Measurements from ENCODE around the gene SPATA21.
"Not testable (repeated sequence)": the region's sequence is repeated elsewhere in the genome, so short reads cannot be mapped to it uniquely, and the experiment has no call there.

The SPATA21 gene

GRCh38 chr1:16458831-16459230 is 21.6 kb upstream of the SPATA21 start:
- Histone ChIP-seq H3K9ac (no peak overlapping the region), H3K36me3 (ENCODE audit: control insufficient read depth, insufficient read depth, low read length) (no peaks in the 10 kb centered on the region), H3K27ac (no peak overlapping the region), H2AFZ (no peak overlapping the region), H3K27me3 (ENCODE audit: control insufficient read depth, insufficient read depth, low read length) (no peaks in the 10 kb centered on the region), H3K4me3 (ENCODE audit: low read depth, low read length) (no peak overlapping the region), H3K4me2 (ENCODE audit: low read length) (no peak overlapping the region), H3K9me3 (ENCODE audit: control insufficient read depth, low read length) (no peaks in the 10 kb centered on the region), H3K4me1 (no peaks in the 10 kb centered on the region), H3K79me2 (no peaks in the 10 kb centered on the region)
- TF ChIP-seq CTCF (IDR thresholded peaks at IDR 0.05): no peak

- H3K4me1 ChIP-seq; H3K79me2 ChIP-seq; H2AFZ ChIP-seq; H3K9me3 ChIP-seq (ENCODE audit: control insufficient read depth, low read length); H3K4me3 ChIP-seq (ENCODE audit: low read depth, low read length); H3K4me2 ChIP-seq (ENCODE audit: low read length); H3K27ac ChIP-seq; H3K27me3 ChIP-seq (ENCODE audit: control insufficient read depth, insufficient read depth, low read length); H3K9ac ChIP-seq; H3K36me3 ChIP-seq (ENCODE audit: control insufficient read depth, insufficient read depth, low read length): not testable (repeated sequence)
Observed at GRCh38 chr1:16456151-16456550, 18.9 kb upstream of the SPATA21 start.

- not testable (repeated sequence) for H3K27me3 ChIP-seq (ENCODE audit: control insufficient read depth, insufficient read depth, low read length); H2AFZ ChIP-seq; H3K4me1 ChIP-seq; H3K27ac ChIP-seq; H3K4me3 ChIP-seq (ENCODE audit: low read depth, low read length); H3K79me2 ChIP-seq; H3K4me2 ChIP-seq (ENCODE audit: low read length); H3K36me3 ChIP-seq (ENCODE audit: control insufficient read depth, insufficient read depth, low read length); H3K9me3 ChIP-seq (ENCODE audit: control insufficient read depth, low read length); H3K9ac ChIP-seq
Observed at GRCh38 chr1:16454909-16455308, 17.7 kb upstream of the SPATA21 start.

- no peaks in the 10 kb centered on the region for H3K9me3 ChIP-seq (ENCODE audit: control insufficient read depth, low read length)
- TF ChIP-seq CTCF (IDR thresholded peaks at IDR 0.05): no peak
- no peak overlapping the region for H3K9ac ChIP-seq
- no peaks in the 10 kb centered on the region for H3K36me3 ChIP-seq (ENCODE audit: control insufficient read depth, insufficient read depth, low read length)
- no peaks in the 10 kb centered on the region for H3K27me3 ChIP-seq (ENCODE audit: control insufficient read depth, insufficient read depth, low read length)
- H3K79me2 ChIP-seq: no peaks in the 10 kb centered on the region
- no peak overlapping the region for H3K4me3 ChIP-seq (ENCODE audit: low read depth, low read length)
- H3K4me2 ChIP-seq (ENCODE audit: low read length): no peak overlapping the region
- no peak overlapping the region for H3K27ac ChIP-seq
- no peak overlapping the region for H2AFZ ChIP-seq
- H3K4me1 ChIP-seq: no peaks in the 10 kb centered on the region
Observed at GRCh38 chr1:16451841-16452528, 14.8 kb upstream of the SPATA21 start.

- no peak overlapping the region for H3K4me3 ChIP-seq (ENCODE audit: low read depth, low read length)
- H3K9ac ChIP-seq: no peak overlapping the region
- no peaks in the 10 kb centered on the region for H3K36me3 ChIP-seq (ENCODE audit: control insufficient read depth, insufficient read depth, low read length)
- H2AFZ ChIP-seq: no peak overlapping the region
- H3K27me3 ChIP-seq (ENCODE audit: control insufficient read depth, insufficient read depth, low read length): no peaks in the 10 kb centered on the region
- TF ChIP-seq CTCF (IDR thresholded peaks at IDR 0.05): no peak
- no peaks in the 10 kb centered on the region for H3K9me3 ChIP-seq (ENCODE audit: control insufficient read depth, low read length)
- H3K27ac ChIP-seq: no peak overlapping the region
- H3K4me1 ChIP-seq: no peaks in the 10 kb centered on the region
- no peaks in the 10 kb centered on the region for H3K79me2 ChIP-seq
- H3K4me2 ChIP-seq (ENCODE audit: low read length): no peak overlapping the region
Observed at GRCh38 chr1:16450863-16451481, 13.7 kb upstream of the SPATA21 start.

All from parathyroid adenoma (tissue), 2 donors.